GM12878 (cell line): ENCODE data around the gene NSG2.

Experiments used
- CHD1 ChIP-seq: IDR thresholded peaks from 2 replicates; pipeline ENCODE4 v1.6.1; 2012; ENCODE audit warnings: low read depth, low read length, improper control_type of control experiment
- CHD4 ChIP-seq: fragments of 200-600 bp; sonication (generic); IDR thresholded peaks from 2 replicates; pipeline ENCODE4 v1.6.1; 2016; ENCODE audit warnings: mild to moderate bottlenecking
- DPF2 ChIP-seq: fragments of 450-650 bp; IDR thresholded peaks from 2 replicates; pipeline ENCODE4 v1.6.1; 2017; ENCODE audit warnings: mild to moderate bottlenecking
- HDAC2 ChIP-seq: fragments of 200-600 bp; sonication (generic); IDR thresholded peaks from 2 replicates; pipeline ENCODE4 v1.6.1; 2017
- KDM1A ChIP-seq: fragments of 200-600 bp; sonication (generic); IDR thresholded peaks from 2 replicates; pipeline ENCODE4 v1.6.1; 2016; ENCODE audit warnings: borderline replicate concordance
- MEF2A ChIP-seq: IDR thresholded peaks from 2 replicates; pipeline ENCODE4 v1.6.1; 2011; ENCODE audit warnings: low read depth, mild to moderate bottlenecking, low read length, moderate library complexity; ENCODE audit not compliant: insufficient read depth
- POLR2A ChIP-seq: IDR thresholded peaks from 2 replicates; pipeline ENCODE4 v1.6.1; 2011; ENCODE audit warnings: low read depth, mild to moderate bottlenecking, low read length
- TCF12 ChIP-seq: IDR thresholded peaks from 2 replicates; pipeline ENCODE4 v1.6.1; 2011; ENCODE audit warnings: low read depth, mild to moderate bottlenecking, low read length
- ZNF207 ChIP-seq: fragments of 450-650 bp; IDR thresholded peaks from 2 replicates; pipeline ENCODE4 v1.6.1; 2014; ENCODE audit warnings: antibody characterized with exemption, mild to moderate bottlenecking, borderline replicate concordance
- ZNF24 ChIP-seq: fragments of 450-650 bp; IDR thresholded peaks from 2 replicates; pipeline ENCODE4 v1.6.1; 2017; ENCODE audit warnings: antibody characterized with exemption, mild to moderate bottlenecking
- TF ChIP-seq, protein P1 (sequence below), 3 experiments: IDR thresholded peaks in 2 of 3; conservative IDR thresholded peaks in 1 of 3; 2 replicates each; pipeline ENCODE4 v1.5.1; 2011; ENCODE audit warnings: low read depth in 3 of 3, low read length in 3 of 3, mild to moderate bottlenecking in 3 of 3, control low read depth in 2 of 3, moderate library complexity in 2 of 3, inconsistent platforms in 1 of 3, mixed read lengths in 1 of 3; ENCODE audit not compliant: control insufficient read depth in 2 of 3, insufficient read depth in 1 of 3; ENCODE audit errors: extremely low read depth in 1 of 3
- TF ChIP-seq, protein P2 (sequence below): fragments of 450-650 bp; formaldehyde crosslinking; IDR thresholded peaks from 2 replicates; pipeline ENCODE4 v1.5.0; 2022; ENCODE audit warnings: mild to moderate bottlenecking, missing genetic modification characterization
- TF ChIP-seq, protein P3 (sequence below): fragments of 450-650 bp; conservative IDR thresholded peaks from 2 replicates; pipeline ENCODE4 v1.6.1; 2017; ENCODE audit warnings: mild to moderate bottlenecking, moderate library complexity
- TF ChIP-seq, protein P4 (sequence below): fragments of 450-650 bp; IDR thresholded peaks from 2 replicates; pipeline ENCODE4 v1.6.1; 2017; ENCODE audit warnings: antibody characterized with exemption, mild to moderate bottlenecking, moderate library complexity

DNA sequence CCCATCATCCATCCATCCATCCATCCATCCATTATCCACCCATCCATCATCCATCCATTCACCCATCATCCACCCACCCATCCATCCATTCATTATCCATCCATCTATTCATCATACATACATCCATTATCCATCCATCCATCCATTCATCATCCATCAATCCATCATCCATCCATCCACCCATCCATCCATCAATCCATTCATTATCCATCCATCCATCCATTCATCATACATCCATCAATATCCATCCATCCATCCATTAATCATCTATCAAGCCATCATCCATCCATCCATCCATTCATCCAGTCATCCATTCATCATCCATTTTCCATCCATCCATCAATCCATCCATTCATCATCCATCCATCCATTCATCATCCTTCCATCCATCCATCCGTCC is 89.0 kb downstream of the NSG2 start:
- TF ChIP-seq, protein P1, sequence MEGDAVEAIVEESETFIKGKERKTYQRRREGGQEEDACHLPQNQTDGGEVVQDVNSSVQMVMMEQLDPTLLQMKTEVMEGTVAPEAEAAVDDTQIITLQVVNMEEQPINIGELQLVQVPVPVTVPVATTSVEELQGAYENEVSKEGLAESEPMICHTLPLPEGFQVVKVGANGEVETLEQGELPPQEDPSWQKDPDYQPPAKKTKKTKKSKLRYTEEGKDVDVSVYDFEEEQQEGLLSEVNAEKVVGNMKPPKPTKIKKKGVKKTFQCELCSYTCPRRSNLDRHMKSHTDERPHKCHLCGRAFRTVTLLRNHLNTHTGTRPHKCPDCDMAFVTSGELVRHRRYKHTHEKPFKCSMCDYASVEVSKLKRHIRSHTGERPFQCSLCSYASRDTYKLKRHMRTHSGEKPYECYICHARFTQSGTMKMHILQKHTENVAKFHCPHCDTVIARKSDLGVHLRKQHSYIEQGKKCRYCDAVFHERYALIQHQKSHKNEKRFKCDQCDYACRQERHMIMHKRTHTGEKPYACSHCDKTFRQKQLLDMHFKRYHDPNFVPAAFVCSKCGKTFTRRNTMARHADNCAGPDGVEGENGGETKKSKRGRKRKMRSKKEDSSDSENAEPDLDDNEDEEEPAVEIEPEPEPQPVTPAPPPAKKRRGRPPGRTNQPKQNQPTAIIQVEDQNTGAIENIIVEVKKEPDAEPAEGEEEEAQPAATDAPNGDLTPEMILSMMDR (IDR thresholded peaks at IDR 0.05 in 2 of 3, conservative IDR thresholded peaks at IDR 0.05 in 1 of 3; ENCODE audit: control insufficient read depth in 2 of 3, extremely low read depth in 1 of 3, insufficient read depth in 1 of 3, low read depth in 3 of 3, low read length in 3 of 3), result no peak
- no peak for TF ChIP-seq MEF2A
- TF ChIP-seq, protein P2, sequence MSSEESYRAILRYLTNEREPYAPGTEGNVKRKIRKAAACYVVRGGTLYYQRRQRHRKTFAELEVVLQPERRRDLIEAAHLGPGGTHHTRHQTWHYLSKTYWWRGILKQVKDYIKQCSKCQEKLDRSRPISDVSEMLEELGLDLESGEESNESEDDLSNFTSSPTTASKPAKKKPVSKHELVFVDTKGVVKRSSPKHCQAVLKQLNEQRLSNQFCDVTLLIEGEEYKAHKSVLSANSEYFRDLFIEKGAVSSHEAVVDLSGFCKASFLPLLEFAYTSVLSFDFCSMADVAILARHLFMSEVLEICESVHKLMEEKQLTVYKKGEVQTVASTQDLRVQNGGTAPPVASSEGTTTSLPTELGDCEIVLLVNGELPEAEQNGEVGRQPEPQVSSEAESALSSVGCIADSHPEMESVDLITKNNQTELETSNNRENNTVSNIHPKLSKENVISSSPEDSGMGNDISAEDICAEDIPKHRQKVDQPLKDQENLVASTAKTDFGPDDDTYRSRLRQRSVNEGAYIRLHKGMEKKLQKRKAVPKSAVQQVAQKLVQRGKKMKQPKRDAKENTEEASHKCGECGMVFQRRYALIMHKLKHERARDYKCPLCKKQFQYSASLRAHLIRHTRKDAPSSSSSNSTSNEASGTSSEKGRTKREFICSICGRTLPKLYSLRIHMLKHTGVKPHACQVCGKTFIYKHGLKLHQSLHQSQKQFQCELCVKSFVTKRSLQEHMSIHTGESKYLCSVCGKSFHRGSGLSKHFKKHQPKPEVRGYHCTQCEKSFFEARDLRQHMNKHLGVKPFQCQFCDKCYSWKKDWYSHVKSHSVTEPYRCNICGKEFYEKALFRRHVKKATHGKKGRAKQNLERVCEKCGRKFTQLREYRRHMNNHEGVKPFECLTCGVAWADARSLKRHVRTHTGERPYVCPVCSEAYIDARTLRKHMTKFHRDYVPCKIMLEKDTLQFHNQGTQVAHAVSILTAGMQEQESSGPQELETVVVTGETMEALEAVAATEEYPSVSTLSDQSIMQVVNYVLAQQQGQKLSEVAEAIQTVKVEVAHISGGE (CRISPR knock-in tag), result no peak
- no peak for TF ChIP-seq POLR2A
- no peak for TF ChIP-seq ZNF24
- TF ChIP-seq HDAC2, result no peak
- TF ChIP-seq DPF2, result no peak
- no peak for TF ChIP-seq KDM1A
- TF ChIP-seq ZNF207, result no peak
- TF ChIP-seq, protein P3, sequence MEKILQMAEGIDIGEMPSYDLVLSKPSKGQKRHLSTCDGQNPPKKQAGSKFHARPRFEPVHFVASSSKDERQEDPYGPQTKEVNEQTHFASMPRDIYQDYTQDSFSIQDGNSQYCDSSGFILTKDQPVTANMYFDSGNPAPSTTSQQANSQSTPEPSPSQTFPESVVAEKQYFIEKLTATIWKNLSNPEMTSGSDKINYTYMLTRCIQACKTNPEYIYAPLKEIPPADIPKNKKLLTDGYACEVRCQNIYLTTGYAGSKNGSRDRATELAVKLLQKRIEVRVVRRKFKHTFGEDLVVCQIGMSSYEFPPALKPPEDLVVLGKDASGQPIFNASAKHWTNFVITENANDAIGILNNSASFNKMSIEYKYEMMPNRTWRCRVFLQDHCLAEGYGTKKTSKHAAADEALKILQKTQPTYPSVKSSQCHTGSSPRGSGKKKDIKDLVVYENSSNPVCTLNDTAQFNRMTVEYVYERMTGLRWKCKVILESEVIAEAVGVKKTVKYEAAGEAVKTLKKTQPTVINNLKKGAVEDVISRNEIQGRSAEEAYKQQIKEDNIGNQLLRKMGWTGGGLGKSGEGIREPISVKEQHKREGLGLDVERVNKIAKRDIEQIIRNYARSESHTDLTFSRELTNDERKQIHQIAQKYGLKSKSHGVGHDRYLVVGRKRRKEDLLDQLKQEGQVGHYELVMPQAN, result no peak
- TF ChIP-seq, protein P4, sequence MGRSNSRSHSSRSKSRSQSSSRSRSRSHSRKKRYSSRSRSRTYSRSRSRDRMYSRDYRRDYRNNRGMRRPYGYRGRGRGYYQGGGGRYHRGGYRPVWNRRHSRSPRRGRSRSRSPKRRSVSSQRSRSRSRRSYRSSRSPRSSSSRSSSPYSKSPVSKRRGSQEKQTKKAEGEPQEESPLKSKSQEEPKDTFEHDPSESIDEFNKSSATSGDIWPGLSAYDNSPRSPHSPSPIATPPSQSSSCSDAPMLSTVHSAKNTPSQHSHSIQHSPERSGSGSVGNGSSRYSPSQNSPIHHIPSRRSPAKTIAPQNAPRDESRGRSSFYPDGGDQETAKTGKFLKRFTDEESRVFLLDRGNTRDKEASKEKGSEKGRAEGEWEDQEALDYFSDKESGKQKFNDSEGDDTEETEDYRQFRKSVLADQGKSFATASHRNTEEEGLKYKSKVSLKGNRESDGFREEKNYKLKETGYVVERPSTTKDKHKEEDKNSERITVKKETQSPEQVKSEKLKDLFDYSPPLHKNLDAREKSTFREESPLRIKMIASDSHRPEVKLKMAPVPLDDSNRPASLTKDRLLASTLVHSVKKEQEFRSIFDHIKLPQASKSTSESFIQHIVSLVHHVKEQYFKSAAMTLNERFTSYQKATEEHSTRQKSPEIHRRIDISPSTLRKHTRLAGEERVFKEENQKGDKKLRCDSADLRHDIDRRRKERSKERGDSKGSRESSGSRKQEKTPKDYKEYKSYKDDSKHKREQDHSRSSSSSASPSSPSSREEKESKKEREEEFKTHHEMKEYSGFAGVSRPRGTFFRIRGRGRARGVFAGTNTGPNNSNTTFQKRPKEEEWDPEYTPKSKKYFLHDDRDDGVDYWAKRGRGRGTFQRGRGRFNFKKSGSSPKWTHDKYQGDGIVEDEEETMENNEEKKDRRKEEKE, result no peak
- TF ChIP-seq CHD1, result no peak
- no peak for TF ChIP-seq TCF12
- TF ChIP-seq CHD4, result no peak
